ENCODE results near the gene PRRX1.

GRCh38 chr1:170739803-170740202, 75.9 kb downstream of the PRRX1 start:
- TF ChIP-seq, protein P1, sequence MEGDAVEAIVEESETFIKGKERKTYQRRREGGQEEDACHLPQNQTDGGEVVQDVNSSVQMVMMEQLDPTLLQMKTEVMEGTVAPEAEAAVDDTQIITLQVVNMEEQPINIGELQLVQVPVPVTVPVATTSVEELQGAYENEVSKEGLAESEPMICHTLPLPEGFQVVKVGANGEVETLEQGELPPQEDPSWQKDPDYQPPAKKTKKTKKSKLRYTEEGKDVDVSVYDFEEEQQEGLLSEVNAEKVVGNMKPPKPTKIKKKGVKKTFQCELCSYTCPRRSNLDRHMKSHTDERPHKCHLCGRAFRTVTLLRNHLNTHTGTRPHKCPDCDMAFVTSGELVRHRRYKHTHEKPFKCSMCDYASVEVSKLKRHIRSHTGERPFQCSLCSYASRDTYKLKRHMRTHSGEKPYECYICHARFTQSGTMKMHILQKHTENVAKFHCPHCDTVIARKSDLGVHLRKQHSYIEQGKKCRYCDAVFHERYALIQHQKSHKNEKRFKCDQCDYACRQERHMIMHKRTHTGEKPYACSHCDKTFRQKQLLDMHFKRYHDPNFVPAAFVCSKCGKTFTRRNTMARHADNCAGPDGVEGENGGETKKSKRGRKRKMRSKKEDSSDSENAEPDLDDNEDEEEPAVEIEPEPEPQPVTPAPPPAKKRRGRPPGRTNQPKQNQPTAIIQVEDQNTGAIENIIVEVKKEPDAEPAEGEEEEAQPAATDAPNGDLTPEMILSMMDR (IDR thresholded peaks at IDR 0.05), result no peak
- TF ChIP-seq POLR2A (IDR thresholded peaks at IDR 0.05) (no peak), EP300 (IDR thresholded peaks at IDR 0.05) (no peak)

Measured in ovary (tissue), 3 donors.